ENCODE measurements around the gene YLPM1.
A peak's percentile ranks its signal among the peaks of the same experiment; 100 is the strongest.

The YLPM1 gene

DNA sequence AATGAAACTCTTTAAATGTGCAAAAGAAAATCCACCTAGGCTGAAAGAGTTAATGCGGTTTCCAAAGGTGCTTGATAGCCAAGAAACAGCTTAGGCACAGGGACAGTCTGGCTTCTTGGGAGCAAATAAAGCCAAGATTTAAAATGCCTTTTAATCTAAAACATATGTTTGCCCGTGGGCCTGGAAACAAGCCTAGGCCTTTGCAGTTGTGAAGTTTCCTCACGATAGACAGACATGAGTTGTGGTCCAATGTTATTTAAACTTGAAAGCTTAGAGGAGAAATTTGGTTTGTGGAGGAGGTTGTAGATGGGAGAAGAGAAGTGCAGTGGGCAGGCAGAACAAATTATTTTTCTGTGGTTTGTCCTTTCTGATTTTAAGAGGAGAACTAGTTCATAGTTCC, 83.1 kb downstream of the YLPM1 start:
- no peak for DNase-seq

DNA sequence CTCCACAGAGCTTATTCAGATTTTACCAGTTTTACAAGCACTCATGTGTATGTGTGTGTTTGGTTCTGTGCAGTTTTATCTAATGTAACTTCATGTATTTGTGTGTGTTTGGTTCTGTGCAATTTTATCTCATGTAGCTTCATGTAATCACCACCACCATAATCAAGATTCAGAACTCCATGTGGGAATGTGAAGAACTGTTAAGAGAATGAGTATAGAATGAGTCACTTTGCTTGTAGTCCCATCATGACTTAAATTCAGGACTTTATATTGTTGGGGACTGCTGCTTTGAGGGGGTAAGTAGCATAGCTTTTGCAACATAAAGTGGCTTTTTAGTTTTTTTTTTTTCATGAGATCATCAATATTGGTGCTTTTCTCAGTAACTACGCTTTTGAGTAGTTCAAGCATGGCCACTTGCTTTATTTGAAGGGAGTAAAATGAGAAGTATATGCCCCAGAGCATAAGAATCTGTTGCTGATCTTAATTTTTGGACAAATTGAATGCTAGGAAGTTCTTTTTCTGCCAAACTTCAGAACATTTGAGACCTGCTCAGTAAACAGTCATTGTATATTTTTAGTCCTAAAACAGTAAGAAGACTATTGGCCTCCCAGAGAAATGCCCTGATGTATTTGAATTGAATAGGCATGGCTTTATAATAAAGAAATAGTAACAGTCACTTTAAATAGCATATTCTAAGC, 84.0 kb downstream of the YLPM1 start:
- no peak for DNase-seq

DNA sequence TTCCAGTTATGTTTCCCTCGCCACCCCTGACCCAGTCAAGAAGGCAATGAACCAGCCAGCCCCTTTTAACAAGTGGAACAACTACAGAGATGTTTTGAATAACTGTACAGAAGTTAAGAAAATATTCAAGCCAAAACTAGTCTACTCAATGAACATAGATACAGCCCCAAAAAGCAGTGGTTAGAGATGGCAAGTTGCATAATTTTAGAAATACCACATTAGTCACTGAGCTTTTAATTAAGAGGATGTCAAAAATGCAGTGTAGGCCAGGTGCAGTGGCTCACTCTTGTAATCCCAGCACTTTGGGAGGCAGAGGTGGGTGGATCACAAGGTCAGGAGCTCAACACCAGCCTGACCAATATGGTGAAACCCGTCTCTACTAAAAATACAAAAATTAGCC, 85.7 kb downstream of the YLPM1 start:
- no peak for DNase-seq

DNA sequence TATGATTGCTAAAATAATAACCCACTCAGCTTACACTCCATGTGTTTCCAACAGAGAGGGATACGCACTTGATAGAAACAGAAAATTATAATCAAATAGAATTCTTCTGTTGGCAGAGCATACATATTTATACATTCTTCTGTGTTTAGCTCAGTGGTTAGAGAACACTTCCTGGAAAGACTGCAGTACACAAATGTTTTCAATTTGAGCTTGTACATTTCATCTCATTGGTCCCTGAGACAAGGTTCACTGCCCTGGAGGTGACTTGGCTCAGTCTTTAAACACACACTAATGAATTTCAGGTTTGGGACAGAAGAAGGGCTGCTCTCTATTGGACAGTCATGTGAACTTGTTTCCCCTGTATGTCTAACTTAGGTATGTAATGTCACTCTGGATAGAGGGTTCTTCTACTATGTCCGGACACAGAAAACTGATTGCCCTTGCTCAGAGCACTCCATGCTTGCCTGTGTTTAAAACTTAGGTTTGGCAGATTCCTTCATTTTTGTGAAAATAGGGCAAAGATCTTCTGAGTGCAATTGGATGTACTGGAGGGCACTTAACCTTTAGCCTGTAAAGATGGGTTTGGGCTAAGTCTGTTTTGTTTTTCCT, 89.9 kb downstream of the YLPM1 start:
- no peak for DNase-seq

DNA sequence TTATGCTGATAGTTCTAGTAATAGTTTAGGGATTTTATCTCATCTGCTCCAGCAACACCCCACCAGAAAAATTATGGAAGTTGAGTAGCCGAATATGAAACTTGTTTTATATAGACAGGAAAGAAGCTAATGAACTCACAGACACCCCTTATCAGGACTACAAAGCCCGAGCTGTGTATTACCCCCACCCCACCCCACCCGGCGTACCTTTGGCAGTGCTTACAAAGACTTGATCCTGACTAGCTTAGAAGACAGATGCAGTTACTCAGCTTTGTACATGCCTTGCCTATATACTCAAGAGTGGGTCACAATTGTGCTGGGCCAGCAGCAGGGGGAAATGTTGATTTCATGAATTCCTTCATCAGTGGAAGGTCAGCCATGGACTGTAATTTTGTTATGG, 90.5 kb downstream of the YLPM1 start:
- DNase-seq, result no peak

DNA sequence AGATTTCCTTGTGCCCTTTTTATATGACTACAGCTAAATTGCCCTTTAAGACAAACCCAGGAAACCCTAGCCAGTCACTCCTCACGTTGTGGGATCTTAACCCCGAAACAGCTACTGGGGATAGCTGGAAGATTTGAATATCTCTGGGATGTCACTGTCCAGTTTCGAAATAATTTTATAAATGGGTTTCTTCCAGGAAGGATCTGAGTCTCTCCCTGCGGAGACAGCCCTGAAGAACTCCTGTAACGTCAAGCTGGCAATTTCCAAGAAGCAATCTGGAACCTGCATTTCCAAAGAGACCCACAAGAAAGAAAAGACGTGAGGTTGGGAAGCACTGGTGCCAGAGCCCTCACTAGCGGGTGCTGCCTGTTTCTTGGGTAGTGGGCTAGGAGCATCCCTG, 91.9 kb downstream of the YLPM1 start:
- DNase-seq, result no peak

DNA sequence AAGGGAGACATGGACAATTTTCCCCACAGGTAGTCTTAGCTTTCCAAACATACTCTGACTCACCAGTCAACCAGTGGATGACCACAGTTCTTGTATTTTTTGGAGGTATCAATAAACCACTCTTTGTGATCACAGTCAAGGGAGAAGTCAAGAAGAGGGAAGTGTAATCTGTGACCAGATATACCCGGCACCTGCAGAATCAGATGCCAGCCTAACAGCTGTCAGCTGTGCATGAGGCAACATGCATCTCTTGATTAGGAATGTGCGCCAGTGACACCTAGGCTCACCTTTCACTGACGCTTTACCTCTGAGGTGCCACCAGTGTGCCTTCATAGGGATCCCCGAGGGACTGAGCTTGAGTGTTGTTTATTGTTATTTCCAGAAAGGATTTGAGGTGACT, 92.8 kb downstream of the YLPM1 start:
- no peak for DNase-seq

DNA sequence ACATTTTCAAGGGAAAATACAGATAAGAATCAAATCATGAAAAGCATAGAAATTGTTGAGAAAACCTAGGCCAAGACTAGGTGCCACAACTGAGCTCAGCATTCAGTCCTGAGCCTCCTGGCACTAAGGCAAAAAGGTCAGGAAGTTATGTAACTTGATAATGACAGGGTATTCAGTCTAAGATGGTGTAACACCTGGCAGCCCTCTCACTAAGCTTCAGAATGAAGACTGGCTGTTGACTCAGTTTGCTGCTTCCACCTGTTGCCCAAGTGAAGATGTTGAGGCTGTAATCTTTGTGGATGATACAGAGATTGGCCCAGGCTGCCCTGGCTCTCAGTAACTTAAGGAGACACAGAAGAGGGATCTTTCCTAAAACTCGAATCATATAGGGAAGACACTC, 93.2 kb downstream of the YLPM1 start:
- no peak for DNase-seq

DNA sequence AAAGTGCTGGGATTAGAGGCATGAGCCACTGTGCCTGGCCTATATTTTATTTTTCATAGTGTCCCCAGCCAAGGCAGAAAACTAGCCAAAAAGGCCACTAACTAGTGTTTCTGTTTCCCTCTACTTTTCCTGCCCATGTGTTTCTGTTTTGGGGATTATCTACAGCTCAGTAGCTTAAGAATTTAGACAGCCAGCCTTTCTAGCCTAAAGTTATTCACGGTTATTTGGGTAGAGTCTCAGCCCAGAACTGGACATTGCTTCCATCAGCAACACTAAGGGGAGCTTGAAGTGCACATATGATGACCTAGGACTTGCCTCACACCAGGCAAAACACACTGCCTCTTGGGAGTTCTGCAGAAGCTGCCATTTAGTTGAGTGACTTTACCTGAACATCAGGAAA, 94.9 kb downstream of the YLPM1 start:
- DNase-seq, result no peak

DNA sequence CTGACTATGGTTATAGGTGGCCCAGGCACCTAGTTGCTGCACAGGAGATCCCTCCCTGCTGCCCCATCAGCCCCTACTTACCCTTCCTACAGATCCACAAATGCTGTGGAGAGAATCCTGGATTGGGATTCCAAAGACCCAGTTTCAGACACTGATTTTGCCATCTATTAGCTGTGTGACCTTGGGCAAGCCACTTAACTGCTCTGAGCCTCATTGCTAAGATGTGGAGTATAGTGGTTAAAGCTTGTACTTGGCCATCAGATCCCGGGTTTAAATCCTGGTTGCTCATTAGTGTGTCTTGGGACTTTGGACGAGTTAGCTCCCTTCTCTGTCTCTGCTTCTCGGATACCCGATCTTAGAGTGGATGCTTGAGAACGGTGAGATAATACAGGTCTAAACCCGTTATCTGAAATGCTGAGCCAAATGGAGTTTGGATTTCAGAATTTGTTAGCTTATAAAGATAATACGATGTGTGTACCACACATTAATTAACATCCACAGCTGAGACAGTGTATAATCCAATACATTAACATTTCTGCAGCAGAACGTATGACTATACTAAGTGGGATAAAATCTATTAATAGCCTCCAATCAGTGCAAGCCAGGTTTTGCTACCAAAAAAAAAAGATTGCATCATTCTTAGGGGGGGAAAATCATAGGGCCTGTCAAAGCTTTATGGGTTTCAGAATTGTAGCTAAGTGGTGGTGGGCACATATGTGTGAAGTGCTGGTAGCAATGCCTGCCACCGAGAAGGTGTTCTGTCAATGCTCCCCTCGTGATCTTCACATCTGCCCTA, 96.8 kb downstream of the YLPM1 start:
- no peak for DNase-seq

DNA sequence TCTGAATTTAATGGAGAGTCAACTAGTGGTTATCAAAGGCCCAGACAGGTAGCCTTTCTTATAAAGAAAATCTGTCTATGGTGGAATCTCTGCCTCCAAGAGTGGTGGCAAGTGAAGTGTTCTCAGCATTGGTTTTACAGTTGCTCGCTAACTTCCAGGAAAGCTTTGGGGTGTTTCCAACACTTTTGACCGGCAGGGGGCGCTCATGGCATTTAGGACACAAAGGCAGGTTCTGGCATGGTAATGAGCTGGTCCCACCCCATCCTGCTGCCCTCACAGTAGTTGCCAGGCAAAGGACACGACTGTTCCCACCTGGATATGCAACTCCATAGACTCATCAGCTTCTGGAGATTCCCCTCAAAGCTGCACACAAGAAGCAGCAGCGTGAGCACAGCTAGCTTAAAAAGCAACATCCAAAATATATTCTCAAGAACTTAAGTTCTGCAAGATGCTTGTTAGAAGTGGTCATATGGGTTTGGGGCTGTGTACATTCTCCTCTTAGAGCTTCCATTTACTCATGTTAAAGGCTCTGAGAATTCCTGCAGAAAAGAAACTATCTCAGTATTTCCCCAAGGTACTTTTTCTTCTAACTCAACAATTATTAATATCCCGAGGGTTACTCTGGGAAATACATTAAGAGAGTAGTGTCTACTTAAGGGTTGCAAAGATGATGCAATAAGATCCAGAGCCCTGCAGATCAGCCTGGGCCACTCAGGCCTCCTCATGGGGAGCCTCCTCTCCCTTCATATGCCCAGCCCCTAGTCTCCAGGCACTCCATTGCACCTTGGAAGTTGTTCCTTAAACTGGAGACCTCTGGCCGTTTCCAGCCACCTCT, 98.0 kb downstream of the YLPM1 start:
- DNase-seq, result peak; percentile 91 to 96

DNA sequence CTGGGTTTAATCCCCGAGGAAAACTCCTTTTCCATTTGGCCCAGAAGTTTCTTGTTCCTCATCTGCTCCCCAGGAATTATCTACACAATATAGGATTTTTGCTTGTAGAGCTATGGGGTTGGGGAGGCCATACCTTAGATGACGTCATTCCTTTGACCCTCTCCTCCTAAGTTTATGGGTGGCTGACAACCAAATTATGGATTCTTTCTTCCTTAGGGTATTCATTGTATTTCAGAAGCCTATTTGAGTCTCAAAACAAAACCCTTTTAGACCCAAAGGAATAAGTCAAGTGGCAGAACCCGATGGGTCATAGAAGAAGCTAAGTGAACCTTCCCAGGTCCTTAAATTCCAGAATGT, 98.6 kb downstream of the YLPM1 start:
- DNase-seq, result no peak

DNA sequence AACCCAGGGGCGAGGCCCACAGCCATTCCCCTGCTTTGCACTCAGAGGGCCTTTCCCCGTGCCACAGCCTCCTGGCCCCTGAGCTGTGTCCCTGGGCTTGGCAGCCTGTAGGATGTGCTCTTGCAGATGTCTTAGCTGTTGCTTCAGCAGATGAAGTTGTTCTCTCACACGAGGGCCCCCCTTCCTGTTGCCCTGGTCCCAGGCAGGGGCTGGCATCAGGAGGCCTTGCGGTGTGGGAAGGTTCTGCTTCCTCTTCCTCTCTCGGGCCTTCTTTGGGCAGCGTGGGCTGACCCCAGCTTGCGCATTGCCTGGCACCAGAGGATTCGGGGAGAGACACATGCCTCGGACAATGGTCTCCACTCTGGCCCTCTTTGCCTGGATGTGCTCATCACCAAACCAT, 100.2 kb downstream of the YLPM1 start:
- DNase-seq, result no peak

DNA sequence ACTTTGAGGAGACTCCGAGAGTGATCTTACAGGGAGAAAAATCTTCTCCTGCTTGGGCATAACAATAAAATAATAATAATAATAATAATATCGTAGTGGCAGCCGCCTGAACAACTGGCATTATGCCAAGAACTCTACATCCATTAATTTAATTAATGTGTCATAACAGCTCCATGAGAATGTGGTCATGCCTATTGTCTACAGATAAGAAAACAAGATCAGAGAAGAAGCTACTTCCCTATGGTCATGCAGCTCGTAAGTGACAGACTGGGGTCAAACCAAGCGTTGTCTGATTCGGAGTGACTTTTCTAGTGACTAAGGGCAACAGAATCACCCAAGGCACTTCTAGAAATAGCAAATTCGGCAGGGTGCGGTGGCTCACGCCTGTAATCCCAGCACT, 101.1 kb downstream of the YLPM1 start:
- DNase-seq, result no peak

DNA sequence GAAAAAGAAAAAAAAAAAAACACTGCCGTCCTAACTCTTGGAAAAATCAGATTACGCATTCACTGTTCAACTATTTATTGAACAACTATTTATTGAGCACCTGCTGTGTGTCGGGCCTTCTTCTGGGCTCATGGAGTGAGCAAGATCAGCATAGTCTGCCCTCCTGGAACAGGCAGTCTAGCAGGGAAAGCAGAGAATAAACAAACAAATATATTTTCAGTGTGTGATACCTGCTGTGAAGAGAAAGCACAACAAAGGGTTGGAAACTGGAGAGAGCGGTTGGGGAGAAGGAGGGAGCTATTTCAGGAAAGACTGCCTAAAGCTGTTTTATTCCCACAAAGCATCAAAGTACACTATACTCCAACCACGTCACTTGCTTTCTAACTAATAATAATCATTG, 102.0 kb downstream of the YLPM1 start:
- no peak for DNase-seq

DNA sequence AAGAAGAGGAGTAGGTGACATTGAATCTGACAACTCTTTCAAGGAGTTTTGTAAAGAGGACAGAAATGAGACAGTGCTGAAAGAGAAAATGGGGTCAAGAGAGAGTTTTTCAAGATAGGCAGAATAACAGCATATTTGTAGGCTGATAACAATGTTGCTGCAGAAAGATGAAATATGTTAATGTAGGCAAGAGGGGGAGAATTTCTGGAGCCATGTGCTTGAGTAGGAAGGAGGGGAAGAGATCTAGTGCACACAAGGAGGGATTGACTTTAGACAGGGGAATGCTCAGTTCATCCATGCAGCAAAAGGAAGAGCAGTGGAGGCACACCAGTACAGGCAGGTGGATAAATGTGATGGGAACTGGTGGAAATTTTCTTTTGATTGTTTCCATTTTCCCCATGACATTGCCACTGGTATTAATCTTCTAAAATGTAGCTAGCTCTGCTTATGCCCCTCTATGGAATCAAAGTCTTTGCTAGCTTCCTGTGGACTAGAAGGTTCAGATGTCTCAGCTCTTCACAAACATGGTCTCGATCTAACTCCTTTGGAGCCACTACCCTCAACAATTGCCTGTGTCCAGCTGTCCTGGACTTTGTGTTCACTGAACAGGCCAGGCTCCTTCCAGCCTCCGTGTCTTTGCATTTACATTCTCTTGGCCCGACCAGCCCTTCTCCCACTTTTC, 103.7 kb downstream of the YLPM1 start:
- DNase-seq, result no peak

DNA sequence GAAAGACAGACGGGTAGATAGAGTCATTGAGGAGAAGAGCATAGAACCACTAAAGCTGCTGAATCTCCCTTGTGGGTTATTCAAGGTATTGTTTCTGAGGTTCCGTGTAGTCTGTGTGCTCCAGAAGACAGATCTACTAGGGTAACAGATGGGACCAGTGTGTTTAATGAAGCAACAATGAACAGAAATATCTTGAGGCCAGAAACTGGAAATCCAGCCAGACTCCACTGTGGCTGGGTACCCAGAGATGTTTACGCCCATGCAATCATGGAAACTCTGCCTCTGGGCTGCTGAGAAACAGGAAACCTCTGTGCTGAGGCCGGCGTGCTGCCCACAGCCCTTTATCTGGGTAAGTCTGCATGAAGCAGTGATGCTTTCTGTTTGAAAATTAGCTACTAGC, 104.6 kb downstream of the YLPM1 start:
- peak; percentile 35 to 47 for DNase-seq

DNA sequence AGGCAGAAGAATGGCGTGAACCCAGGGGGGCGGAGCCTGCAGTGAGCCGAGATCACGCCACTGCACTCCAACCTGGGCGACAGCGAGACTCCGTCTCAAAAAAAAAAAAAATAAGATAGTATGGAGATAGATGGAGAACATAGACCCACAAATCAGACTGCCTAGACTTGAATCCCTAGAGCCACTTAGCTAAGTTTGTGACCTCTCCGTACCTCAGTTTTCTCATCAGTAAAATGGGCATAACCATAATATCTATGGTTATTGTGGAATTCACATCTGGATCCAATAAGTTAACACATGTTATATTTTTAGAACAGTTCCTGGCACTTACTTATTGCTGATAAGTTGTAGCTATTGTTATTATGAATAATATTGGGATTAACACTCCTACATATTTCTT, 105.6 kb downstream of the YLPM1 start:
- no peak for DNase-seq

DNA sequence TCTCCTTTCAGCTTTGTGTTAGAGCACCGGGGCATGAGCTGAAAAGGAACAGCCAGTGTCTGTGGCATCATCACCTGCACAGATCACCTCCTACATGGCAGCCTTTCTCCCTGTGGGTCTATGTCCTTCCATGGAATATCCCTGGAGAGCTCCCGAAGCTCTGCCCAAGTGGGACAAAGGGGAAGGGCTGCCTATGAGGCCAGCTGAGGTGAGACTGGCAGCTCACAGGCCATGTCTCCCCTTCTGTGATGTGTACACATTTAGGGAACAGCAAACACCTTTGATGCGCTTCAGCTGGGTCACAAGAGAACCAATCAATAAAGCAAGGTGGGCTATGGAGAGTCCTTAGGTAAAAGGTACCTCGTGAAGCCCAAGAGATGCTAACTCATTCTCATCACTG, 108.7 kb downstream of the YLPM1 start:
- no peak for DNase-seq

DNA sequence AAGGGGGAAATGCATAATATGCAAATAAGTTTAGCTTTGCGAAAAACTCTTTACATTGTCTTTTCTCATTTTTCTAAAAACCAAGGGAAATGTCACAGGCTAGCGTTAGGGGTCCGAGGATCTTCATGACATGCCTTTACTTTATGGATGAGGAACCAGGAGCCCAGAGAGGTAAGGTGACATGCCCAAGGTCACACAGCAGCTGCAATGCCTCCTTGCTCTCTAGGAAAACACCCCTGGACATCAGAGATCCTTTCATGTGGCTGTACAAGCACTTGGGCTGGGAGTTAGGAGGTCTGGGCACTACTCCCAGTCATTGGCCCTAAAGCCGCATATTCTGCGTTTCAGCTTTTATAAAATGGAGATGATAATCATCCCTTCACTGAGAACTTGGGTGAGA, 112.1 kb downstream of the YLPM1 start:
- no peak for DNase-seq

DNA sequence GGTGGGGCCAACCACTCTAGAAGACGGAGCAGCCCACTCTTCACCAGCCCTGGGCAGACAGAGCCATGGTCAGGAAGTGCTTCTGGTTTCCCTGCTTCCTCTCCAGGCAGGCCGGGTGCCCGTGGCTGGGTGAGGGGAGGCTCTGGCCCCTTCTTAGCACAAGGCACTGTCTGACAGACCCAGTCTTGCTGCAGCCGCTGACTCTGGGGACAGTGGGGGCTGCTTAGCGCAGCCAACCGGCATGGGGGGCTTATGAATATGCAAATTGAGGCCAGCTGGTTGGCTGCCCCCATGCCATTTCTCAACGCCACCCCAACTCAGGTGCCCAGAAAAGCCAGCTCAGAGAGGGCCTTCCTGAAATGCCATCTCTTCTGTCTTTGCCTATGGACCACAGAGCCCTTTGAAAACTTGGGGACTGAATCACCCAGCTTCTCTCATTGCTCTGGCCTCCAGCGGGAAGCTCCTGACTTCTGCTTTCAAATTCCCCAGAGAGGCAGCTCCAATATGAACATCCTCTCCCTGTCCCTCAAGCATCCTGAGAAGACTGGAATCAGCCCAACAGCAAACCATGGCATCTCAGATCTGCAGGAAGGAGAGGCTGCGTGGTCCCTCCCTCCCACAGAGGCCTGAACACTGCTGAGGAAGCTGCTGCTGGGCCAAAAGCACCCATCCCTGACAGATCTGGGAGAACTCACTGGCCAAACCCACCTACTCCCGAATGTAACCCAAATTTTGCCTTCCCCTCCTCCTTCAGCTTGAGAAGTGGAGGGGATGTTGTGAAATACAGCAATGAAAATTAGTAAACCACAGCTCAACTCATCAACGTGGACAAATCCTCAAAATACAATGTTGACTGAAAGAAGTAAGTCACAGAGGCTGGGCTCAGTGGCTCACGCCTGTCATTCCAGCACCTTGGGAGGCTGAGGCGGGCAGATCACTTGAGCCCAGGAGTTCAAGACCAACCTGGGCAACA, 113.1 kb downstream of the YLPM1 start, which contains the start of gene PROX2:
TSS of gene PROX2 (minus strand) at position 205 of the 973 bp plus-strand sequence. CDS start 12,311 bp downstream, outside the sequence.
- no peak for DNase-seq

Data from activated CD4-positive, alpha-beta T cell treated with anti-CD3 and anti-CD28 coated beads, Interleukin-2, amount 50 U/mL, for 4 hours (primary cell).